Testis (tissue), 2 donors: ENCODE measurements around the gene MEPE.

Source experiments
- CTCF ChIP-seq, 3 experiments: fragments of 450-650 bp in 2 of 3; fragments of 200-600 bp in 1 of 3; sonication (generic) in 1 of 3; IDR thresholded peaks; one replicate each; pipeline ENCODE4 v1.5.1; 2016 to 2019; ENCODE audit warnings: antibody characterized with exemption in 3 of 3, mild to moderate bottlenecking in 2 of 3, moderate library complexity in 1 of 3
- POLR2A ChIP-seq: fragments of 450-650 bp; IDR thresholded peaks from one replicate; pipeline ENCODE4 v1.6.1; 2017; ENCODE audit warnings: antibody characterized with exemption, mild to moderate bottlenecking, moderate library complexity

GRCh38 chr4:87855559-87855958, 22.8 kb downstream of the MEPE start:
- TF ChIP-seq CTCF (IDR thresholded peaks at IDR 0.05) (no peak), POLR2A (no peak)
